IPS-11a (cell line): ENCODE results near the gene PPP2R3B.
A peak's percentile ranks its signal among the peaks of the same experiment; 100 is the strongest.
"Not testable (repeated sequence)": the region's sequence is repeated elsewhere in the genome, so short reads cannot be mapped to it uniquely, and the experiment has no call there.

ENCODE experiments used
- H3K4me3 ChIP-seq: one replicate; pipeline ENCODE4 v1.5.1; 2013; ENCODE audit warnings: low read depth, low read length, control low read depth

The PPP2R3B gene

DNA sequence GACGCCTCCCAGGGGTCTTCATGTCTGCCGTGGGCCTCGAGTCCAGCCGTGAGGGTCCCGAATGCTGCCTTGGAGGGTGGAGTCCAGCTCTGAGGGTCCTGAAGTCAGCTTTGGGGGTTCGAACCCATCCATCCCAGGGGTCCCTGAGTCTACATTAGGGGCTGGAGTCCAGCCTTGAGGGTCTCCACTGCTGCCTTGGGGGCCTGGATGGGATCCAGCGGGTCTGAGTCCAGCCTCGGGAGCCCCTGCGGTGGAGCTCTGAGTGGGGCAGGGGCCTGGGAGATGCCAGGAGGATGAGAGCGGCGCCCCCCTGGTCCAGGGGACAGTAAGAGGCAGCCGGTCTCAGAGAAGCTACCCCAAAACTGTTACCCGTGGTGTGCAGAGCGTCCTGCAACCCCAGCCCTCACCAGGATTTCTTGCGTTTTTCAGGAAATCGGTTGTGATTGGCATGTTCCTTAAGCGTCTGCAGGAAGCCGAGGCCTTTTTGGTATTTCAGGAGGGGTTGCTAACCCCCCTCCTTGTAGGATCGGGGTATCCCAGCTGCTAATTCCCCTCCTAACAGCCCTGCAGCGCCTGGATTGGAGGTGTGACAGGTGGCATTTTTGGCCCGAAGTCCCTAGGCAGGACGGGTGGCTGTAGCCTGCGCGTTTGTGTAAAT is 66.5 kb downstream of the PPP2R3B start:
- peak overlapping the region; percentile 69 for H3K4me3 ChIP-seq

- H3K4me3 ChIP-seq, result peak overlapping the region; percentile 69
Measured at GRCh38 chrX:319579-320125, 67.1 kb downstream of the PPP2R3B start.

DNA sequence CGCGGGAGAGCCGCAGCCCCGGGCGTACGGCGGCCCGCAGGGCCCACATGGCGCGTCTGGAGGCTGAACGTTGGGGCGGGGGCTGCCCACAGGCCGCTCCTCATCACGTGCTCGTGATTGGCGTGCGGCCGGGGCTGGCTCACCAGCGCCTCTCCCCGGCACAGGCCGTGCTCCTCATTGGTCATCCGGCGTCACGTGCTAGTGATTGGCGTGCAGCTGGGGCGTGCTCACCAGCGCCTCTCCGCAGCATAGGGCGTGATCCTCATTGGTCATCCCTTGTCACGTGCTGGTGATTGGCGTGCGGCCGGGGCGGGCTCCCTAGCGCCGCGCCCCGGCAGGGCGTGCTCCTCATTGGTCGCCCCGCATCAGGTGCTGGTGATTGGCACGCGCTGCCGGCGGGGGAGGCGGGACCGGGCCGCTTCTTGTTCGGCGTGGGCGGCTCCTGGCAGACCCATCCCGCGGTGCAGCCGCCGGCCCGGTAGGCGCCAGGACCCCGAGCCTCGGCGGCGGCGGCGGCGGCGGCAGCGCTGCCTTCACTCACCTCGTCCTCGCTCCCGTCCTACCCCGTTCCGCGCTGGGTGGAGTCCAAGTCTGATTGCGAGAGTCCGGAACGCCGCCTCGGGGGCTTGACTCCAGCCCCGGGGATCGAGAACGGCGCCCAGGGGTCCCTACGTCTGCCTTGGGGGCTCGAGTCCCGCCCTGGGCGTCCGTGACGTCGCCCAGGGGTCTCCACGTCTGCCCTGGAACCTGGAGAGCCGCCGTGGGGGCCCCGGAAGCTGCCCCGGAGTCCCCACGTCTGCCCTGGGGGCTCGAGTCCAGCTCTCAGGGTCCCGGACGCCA is 67.7 kb downstream of the PPP2R3B start, which contains the start of gene GTPBP6:
TSS of gene GTPBP6 (minus strand) at position 58 of the 840 bp plus-strand sequence. CDS start at position 49, 9 bp downstream.
- H3K4me3 ChIP-seq, result peak within 1 kb of the TSS; percentile 74

DNA sequence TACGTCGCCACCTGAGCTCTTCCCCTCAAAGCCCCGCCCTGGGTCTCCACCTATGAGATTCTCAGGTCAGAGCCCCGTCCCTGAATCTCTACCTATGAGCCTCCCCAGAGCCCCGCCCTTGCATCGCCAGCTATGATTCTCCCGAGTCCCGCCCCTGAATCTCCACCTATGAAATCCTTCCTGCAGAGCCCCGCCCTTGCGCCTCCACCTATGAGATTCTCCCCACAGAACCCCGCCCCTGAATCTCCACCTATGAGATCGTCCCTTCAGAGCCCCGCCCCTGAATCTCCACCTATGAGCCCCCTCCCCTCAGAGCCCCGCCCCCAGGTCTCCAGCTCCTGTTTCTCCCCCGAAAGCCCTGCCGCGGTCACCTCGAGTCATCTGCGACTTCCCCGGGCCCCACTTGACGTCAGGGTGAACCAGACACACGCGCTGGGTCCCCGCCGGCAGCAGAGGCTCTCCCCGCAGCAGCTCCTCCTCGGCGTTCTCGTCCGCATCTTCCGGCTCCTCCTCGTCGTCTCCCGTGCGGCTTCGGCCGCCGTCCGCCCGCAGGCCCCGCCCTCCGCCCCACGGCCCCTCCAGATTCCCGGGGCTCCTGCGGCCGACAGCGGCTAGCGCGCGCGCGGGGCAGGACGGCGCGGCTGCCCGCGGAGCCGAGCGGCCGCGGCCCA is 68.5 kb downstream of the PPP2R3B start:
- peak overlapping the region; percentile 74 for H3K4me3 ChIP-seq

DNA sequence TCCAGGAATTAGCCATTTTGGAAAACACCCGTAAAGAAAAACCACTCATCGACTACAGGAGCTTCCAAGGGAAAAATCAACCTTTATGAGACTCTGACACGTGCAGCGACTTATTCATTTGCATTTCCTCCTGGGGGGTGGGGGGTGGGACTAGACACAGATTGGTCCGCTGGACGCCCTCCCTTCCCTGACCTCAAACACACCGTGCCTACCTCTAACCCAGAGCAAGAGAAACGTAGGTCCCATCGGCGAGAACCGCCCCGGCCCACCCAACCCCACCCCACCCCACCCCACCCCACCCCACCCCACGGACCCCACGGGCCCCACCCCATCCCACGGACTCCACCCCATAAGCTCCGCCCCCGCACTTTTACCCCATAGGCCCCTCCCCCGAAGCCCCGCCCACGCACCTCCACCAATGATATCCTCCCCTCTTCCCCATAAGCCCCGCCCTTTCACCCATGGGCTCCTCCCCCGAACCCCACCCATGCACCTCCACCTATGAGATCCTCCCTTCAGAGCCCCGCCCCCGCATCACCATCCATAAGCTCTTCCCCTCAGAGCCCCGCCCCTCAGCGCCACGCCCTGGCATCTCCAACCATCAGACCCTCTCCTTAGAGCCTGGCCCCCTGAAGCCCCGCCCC is 69.2 kb downstream of the PPP2R3B start:
- H3K4me3 ChIP-seq, result no peak overlapping the region

- no peak overlapping the region for H3K4me3 ChIP-seq
Measured at GRCh38 chrX:316351-317325, 70.1 kb downstream of the PPP2R3B start.

DNA sequence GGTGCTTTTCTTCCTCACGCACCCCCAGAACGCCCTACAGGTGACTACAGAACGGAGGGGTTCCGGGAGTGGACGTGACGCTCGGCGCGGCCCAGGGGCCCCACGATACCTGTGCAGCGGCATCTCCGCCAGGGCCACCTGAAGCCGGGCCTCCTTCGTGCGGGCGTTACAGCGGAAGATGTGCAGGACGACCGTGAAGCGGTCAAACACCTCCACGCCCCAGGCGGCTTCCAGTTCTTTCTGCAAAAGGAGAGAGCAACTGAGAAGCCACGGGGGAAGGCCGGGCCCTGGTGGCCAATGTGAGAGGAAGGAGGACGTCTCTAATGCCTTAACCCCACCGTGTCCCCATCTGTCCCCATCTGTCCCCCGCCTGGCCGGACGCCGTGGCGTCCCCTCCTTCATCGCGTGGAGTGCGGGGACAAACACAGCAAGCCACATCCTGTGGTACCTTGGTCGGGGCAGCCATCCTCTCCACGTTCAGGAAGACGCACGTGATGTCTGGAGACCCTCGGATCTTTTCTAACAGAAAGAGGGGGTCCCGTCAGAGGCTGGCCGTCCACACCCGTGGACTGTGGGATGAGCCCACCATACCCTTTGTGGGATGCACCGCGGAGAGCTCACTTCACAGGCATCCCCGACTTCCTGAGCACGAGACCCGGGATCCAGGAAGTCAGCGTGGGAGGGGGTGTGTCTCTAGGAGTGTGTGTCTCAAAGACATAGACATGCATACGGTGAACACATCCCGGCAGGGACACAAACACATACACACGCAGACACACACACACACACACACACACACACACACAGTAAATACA is 71.7 kb downstream of the PPP2R3B start:
- no peak overlapping the region for H3K4me3 ChIP-seq

GRCh38 chrX:314049-314448 is 72.7 kb downstream of the PPP2R3B start:
- H3K4me3 ChIP-seq, result no peak overlapping the region

DNA sequence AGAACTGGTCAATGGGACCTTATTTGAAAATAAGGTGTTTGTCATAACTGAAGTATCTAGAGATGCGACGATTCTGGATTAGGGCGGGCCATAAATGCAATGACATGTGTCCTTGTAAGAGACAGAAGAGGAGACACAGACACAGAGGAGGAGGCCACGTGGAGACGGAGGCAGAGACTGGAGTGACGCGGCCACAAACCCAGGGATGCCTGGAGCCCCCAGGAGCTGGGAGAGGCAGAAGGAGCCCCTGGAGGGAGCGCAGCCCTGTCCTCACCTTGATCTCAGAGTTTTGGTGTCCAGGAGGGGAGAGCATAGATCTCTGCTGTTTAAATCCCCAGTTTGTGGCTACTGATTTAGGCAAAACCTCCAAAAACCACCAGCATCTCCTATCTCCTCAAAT is 73.2 kb downstream of the PPP2R3B start:
- H3K4me3 ChIP-seq, result no peak overlapping the region

DNA sequence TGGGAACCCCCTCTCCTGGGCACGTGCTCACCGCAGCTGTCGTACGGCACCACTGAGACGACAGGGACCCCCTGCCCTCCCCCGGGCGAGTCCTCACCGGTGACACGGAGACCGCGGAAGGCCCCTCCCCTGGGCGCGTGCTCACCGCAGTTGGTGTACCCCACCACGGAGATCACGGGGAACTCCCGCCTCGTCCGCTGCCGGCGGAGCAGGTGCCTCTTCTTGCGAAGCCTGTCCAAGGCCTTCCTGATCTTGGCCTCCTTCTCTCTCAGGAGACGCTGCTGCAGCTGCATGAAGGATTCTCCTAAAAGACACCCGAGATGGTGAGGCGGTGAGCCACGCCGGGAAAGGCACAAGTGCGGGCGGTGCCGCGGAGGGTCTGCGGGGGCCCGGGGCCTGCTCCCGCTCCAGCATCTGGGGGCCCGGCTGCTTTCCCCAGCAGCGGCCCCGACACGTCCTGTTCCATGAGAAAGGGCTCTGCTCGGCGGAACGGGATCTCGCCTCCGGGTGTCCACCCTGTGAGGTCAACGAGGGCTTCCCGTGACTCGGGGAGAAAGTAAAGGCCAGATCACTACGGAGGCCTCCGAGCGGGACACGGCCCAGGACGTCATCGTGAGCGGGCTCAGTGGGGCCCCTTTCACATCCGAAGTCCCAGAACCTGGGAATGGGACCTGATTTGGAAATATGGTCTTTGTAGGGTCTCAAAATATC is 73.9 kb downstream of the PPP2R3B start:
- H3K4me3 ChIP-seq, result no peak overlapping the region

- H3K4me3 ChIP-seq, result no peak overlapping the region
Measured at GRCh38 chrX:311156-312129, 75.3 kb downstream of the PPP2R3B start.

DNA sequence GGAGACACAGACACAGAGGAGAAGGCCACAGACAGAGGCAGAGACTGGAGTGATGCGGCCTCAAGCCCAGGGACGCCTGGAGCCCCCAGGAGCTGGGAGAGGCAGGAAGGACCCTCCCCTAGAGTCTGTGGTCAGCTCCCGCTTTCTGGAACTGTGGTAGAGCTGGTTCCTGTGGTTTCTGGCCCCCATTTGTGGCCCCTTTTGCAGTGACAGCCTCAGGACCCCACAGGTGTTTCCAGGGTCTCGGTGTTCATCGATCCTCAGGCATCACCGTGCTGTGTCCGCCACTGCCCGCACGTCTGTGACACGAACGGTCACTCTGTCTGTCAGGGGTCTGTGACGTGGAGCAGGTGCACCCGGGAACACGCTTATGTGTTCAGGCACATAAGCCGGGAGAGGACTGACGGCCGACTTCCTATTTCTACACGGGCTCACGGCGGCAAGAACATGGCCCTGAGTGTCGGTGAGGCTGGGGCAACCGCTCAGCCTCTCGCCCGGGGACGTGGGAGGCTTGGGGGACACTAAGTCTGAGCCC is 76.0 kb downstream of the PPP2R3B start:
- no peak overlapping the region for H3K4me3 ChIP-seq

GRCh38 chrX:308821-309520 is 77.7 kb downstream of the PPP2R3B start:
- H3K4me3 ChIP-seq, result no peak overlapping the region

GRCh38 chrX:307261-308111 is 79.2 kb downstream of the PPP2R3B start:
- no peak overlapping the region for H3K4me3 ChIP-seq

GRCh38 chrX:306614-307251 is 80.0 kb downstream of the PPP2R3B start:
- not testable (repeated sequence) for H3K4me3 ChIP-seq
